IMR-90 (cell line): Measurements from ENCODE around the gene MFAP3. TPM values are rescaled to one million over a fixed set of nuclear protein-coding genes. Genes with fewer than 3 reads are reported as not detected.
A peak's percentile ranks its signal among the peaks of the same experiment; 100 is the strongest.

Experiments used
- ATAC-seq: fragments of 200-7000 bp; cut with Tn5 transposase; 2 replicates; pipeline ENCODE4 v1.9.1; 2020; ENCODE audit warnings: low read depth, mild to moderate bottlenecking, moderate library complexity
- BruUV-seq: library from RNA; stranded (reverse); fragments of 400-500 nt; replicated peaks from 2 replicates; lab custom pipeline; 2021; lab: Mats Ljungman, UMichigan
- CTCF ChIA-PET: fragments of 300-600 bp; formaldehyde crosslinking; extraction: SDS; loops from one replicate; lab custom pipeline; 2021; ENCODE audit warnings: antibody characterized with exemption; lab: Yijun Ruan, JAX
- POLR2A ChIA-PET: fragments of 300-600 bp; sonication (Branson Sonifier 250); formaldehyde crosslinking; loops from one replicate; lab custom pipeline; 2022; ENCODE audit warnings: antibody characterized with exemption; ENCODE audit not compliant: unreplicated experiment; lab: Charles Lee
- DNase-seq: peaks from one replicate; pipeline ENCODE4 v3.0.0; 2013
- H2AFZ ChIP-seq: replicated peaks from 2 replicates; pipeline ENCODE3; 2013; ENCODE audit warnings: low read length, mild to moderate bottlenecking; ENCODE audit not compliant: poor library complexity
- H2AK5ac ChIP-seq: 2 replicates; pipeline ENCODE4 v1.6.1; 2013; ENCODE audit warnings: low read depth, low read length, inconsistent platforms
- H2AK9ac ChIP-seq: replicated peaks from 2 replicates; pipeline ENCODE3; 2013; ENCODE audit warnings: mild to moderate bottlenecking, low read depth, low read length, moderate library complexity; ENCODE audit not compliant: poor library complexity
- H2BK120ac ChIP-seq: 2 replicates; pipeline ENCODE4 v1.6.1; 2013; ENCODE audit warnings: low read depth, low read length, inconsistent platforms
- H2BK15ac ChIP-seq: 3 replicates; pipeline ENCODE4 v1.6.1; 2013; ENCODE audit warnings: low read depth, low read length, inconsistent platforms
- H2BK20ac ChIP-seq: 2 replicates; pipeline ENCODE4 v1.6.1; 2013; ENCODE audit warnings: low read depth, mild to moderate bottlenecking, inconsistent platforms, low read length, moderate library complexity
- H2BK5ac ChIP-seq: 2 replicates; pipeline ENCODE4 v1.6.1; 2013; ENCODE audit warnings: mild to moderate bottlenecking, low read depth, low read length, inconsistent platforms; ENCODE audit not compliant: poor library complexity, severe bottlenecking
- H3K14ac ChIP-seq: replicated peaks from 2 replicates; pipeline ENCODE4 v1.6.1; 2013; ENCODE audit warnings: low read depth, low read length, inconsistent platforms
- H3K18ac ChIP-seq: 2 replicates; pipeline ENCODE4 v1.6.1; 2013; ENCODE audit warnings: low read depth, low read length, control low read depth
- H3K23ac ChIP-seq: 2 replicates; pipeline ENCODE4 v1.6.1; 2013; ENCODE audit warnings: low read depth, low read length, inconsistent platforms
- H3K27ac ChIP-seq: 2 replicates; pipeline ENCODE4 v1.5.1; 2013; ENCODE audit warnings: mild to moderate bottlenecking, control low read depth, low read length; ENCODE audit not compliant: insufficient read depth
- H3K27me3 ChIP-seq: 2 replicates; pipeline ENCODE4 v1.6.1; 2013; ENCODE audit warnings: low read length; ENCODE audit not compliant: control insufficient read depth, insufficient read depth
- H3K36me3 ChIP-seq: 2 replicates; pipeline ENCODE4 v1.6.1; 2013; ENCODE audit warnings: low read length, mixed read lengths; ENCODE audit not compliant: control insufficient read depth, insufficient read depth
- H3K4ac ChIP-seq: 2 replicates; pipeline ENCODE4 v1.6.1; 2013; ENCODE audit warnings: low read depth, low read length, inconsistent platforms
- H3K4me1 ChIP-seq: 2 replicates; pipeline ENCODE4 v1.6.1; 2013; ENCODE audit warnings: low read length, mixed read lengths; ENCODE audit not compliant: control insufficient read depth, insufficient read depth
- H3K4me2 ChIP-seq: 2 replicates; pipeline ENCODE4 v1.6.1; 2013; ENCODE audit warnings: low read depth, mild to moderate bottlenecking, control low read depth, low read length, moderate library complexity
- H3K4me3 ChIP-seq: 2 replicates; pipeline ENCODE4 v1.5.1; 2013; ENCODE audit warnings: low read depth, mild to moderate bottlenecking, control low read depth, low read length, moderate library complexity; ENCODE audit not compliant: insufficient read depth
- H3K56ac ChIP-seq: 2 replicates; pipeline ENCODE4 v1.6.1; 2013; ENCODE audit warnings: low read length, inconsistent platforms; ENCODE audit not compliant: insufficient read depth; ENCODE audit errors: extremely low read depth
- H3K79me1 ChIP-seq, 2 experiments: 2 replicates each; pipeline ENCODE4 v1.6.1; 2013; ENCODE audit warnings: low read length in 2 of 2, inconsistent platforms in 1 of 2, low read depth in 1 of 2
- H3K9ac ChIP-seq: 2 replicates; pipeline ENCODE4 v1.6.1; 2013; ENCODE audit warnings: low read depth, low read length, control low read depth
- H3K9me1 ChIP-seq: 2 replicates; pipeline ENCODE4 v1.6.1; 2013; ENCODE audit warnings: low read length, inconsistent platforms; ENCODE audit not compliant: insufficient read depth
- H3K9me3 ChIP-seq: 2 replicates; pipeline ENCODE4 v1.6.1; 2013; ENCODE audit warnings: low read length; ENCODE audit not compliant: control insufficient read depth, insufficient read depth
- H4K20me1 ChIP-seq: 2 replicates; pipeline ENCODE4 v1.6.1; 2013; ENCODE audit warnings: low read length, inconsistent platforms; ENCODE audit not compliant: insufficient read depth
- H4K5ac ChIP-seq: 2 replicates; pipeline ENCODE4 v1.6.1; 2013; ENCODE audit warnings: mild to moderate bottlenecking, low read depth, low read length, control low read depth
- H4K8ac ChIP-seq, 2 experiments: 2 replicates each; pipeline ENCODE4 v1.6.1; 2013; ENCODE audit warnings: low read depth in 2 of 2, low read length in 2 of 2, control low read depth in 1 of 2, inconsistent platforms in 1 of 2
- H4K91ac ChIP-seq: 2 replicates; pipeline ENCODE4 v1.6.1; 2013; ENCODE audit warnings: low read depth, low read length, inconsistent platforms; ENCODE audit not compliant: insufficient read depth
- BHLHE40 ChIP-seq: fragments of 150-350 bp; IDR thresholded peaks from 2 replicates; pipeline ENCODE4 v1.6.1; 2016; ENCODE audit warnings: mild to moderate bottlenecking, low read depth, low read length
- CEBPB ChIP-seq: IDR thresholded peaks from 2 replicates; pipeline ENCODE4 v1.6.1; 2012; ENCODE audit warnings: low read depth, low read length, improper control_type of control experiment
- CHD1 ChIP-seq: IDR thresholded peaks from 2 replicates; pipeline ENCODE4 v1.6.1; 2012; ENCODE audit warnings: low read depth, low read length, improper control_type of control experiment
- FOS ChIP-seq: fragments of 150-350 bp; IDR thresholded peaks from 2 replicates; pipeline ENCODE4 v1.6.1; 2016; ENCODE audit warnings: low read depth, low read length
- MAFK ChIP-seq: IDR thresholded peaks from 2 replicates; pipeline ENCODE4 v1.6.1; 2012; ENCODE audit warnings: low read depth, low read length, improper control_type of control experiment
- MAZ ChIP-seq: IDR thresholded peaks from 2 replicates; pipeline ENCODE4 v1.6.1; 2012; ENCODE audit warnings: low read depth, mild to moderate bottlenecking, low read length, improper control_type of control experiment, moderate library complexity, borderline replicate concordance
- MXI1 ChIP-seq: IDR thresholded peaks from 2 replicates; pipeline ENCODE4 v1.6.1; 2012; ENCODE audit warnings: low read depth, mild to moderate bottlenecking, low read length, moderate library complexity, borderline replicate concordance
- NFE2L2 ChIP-seq: fragments of 150-350 bp; IDR thresholded peaks from 2 replicates; pipeline ENCODE4 v1.6.1; 2016; ENCODE audit warnings: low read depth, mild to moderate bottlenecking, low read length
- POLR2A ChIP-seq: IDR thresholded peaks from 2 replicates; pipeline ENCODE4 v1.6.1; 2012; ENCODE audit warnings: mild to moderate bottlenecking, low read depth, low read length
- RAD21 ChIP-seq: IDR thresholded peaks from 2 replicates; pipeline ENCODE4 v1.6.1; 2012; ENCODE audit warnings: low read length, improper control_type of control experiment
- RCOR1 ChIP-seq: IDR thresholded peaks from 2 replicates; pipeline ENCODE4 v1.6.1; 2012; ENCODE audit warnings: mild to moderate bottlenecking, low read length, improper control_type of control experiment; ENCODE audit not compliant: insufficient replicate concordance
- RFX5 ChIP-seq: IDR thresholded peaks from 2 replicates; pipeline ENCODE4 v1.8.0; 2012; ENCODE audit warnings: low read depth, mild to moderate bottlenecking, low read length, moderate library complexity
- SMC3 ChIP-seq: fragments of 150-350 bp; IDR thresholded peaks from 2 replicates; pipeline ENCODE4 v1.6.1; 2016; ENCODE audit warnings: low read depth, mild to moderate bottlenecking, antibody characterized with exemption, low read length, moderate library complexity
- WGBS, 2 experiments: methylation state at CpG; one replicate each; pipeline versions ENCODE4 v1.1.5 to v1.1.7; 2013; ENCODE audit warnings: missing lambda C conversion rate in 2 of 2; ENCODE audit not compliant: insufficient read length in 1 of 2; ENCODE audit errors: extremely low coverage in 2 of 2; 5-methylcytosine and 5-hydroxymethylcytosine counted together
- dilution Hi-C: fragments of 300-500 bp; cut with HindIII; formaldehyde crosslinking; loops from one replicate; pipeline ENCODE4 v1.14.3; 2018; ENCODE audit warnings: low sequenced_read_pairs; ENCODE audit not compliant: unreplicated experiment
- in situ Hi-C: fragments of 300-500 bp; cut with MboI; formaldehyde crosslinking; loops from 3 replicates; pipeline ENCODE4 v1.14.3; 2019; ENCODE audit warnings: low sequenced_read_pairs, inconsistent platforms, mixed read lengths
- intact Hi-C: fragments of 100-400 bp; cut with micrococcal nuclease; formaldehyde crosslinking; loops from 2 replicates; pipeline ENCODE4 v1.10.0; 2022
- polyA plus RNA-seq, 3 experiments: library from polyadenylated mRNA; depleted of rRNA; stranded (reverse); fragments of >200 nt; gene quantifications; 2 replicates each; pipeline ENCODE4 v1.2.3, GENCODE V29; 2012; ENCODE audit warnings: low replicate concordance in 1 of 3
- total RNA-seq: library from RNA; depleted of rRNA; stranded (reverse); fragments of >200 nt; gene quantifications from 2 replicates; pipeline ENCODE4 v1.2.3, GENCODE V29; 2012
- TF ChIP-seq, protein P1 (sequence below): fragments of 150-350 bp; IDR thresholded peaks from 2 replicates; pipeline ENCODE4 v1.6.1; 2016; ENCODE audit warnings: low read depth, mild to moderate bottlenecking, low read length, moderate library complexity, borderline replicate concordance
- TF ChIP-seq, protein P2 (sequence below): fragments of 150-350 bp; IDR thresholded peaks from 2 replicates; pipeline ENCODE4 v1.6.1; 2017; ENCODE audit warnings: mild to moderate bottlenecking, antibody characterized with exemption, low read length, low read depth
- TF ChIP-seq, protein P3 (sequence below): conservative IDR thresholded peaks from 2 replicates; pipeline ENCODE4 v1.5.1; 2012; ENCODE audit warnings: mild to moderate bottlenecking, low read depth, low read length, improper control_type of control experiment

The MFAP3 gene
- total and polyA plus RNA-seq, 2 of the 4 experiments (the other 2 are of a cell fraction), result 15.2 to 67.0 TPM

DNA sequence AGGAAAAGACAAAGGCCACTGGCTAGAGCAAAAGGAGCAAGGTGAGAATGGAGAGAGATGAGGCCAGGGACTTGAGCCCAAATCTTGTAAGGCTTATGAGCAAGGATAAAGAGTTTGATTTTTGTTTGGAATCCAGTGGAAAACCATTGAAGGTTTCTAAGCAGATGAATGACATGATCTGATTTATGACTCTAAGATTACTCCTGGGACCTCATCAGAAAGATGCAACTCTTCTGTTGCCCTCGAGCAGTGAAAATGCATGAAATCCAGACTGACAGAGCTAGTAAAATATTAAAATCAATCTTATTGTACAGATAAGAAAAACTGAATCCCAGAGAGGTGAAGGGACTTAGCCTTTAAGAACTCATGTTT, 677 bp downstream of the MFAP3 start:
- no peak overlapping the region; the same call in 1 of the 2 replicates for H3K27ac ChIP-seq
- peak overlapping the region; percentile 94 for H3K4me2 ChIP-seq
- peak overlapping the region; percentile 95 to 98 for H4K8ac ChIP-seq
- H4K20me1 ChIP-seq, result no peaks in the 10 kb centered on the region; the same call in 1 of the 2 replicates
- H2BK15ac ChIP-seq, result no peak overlapping the region
- DNase-seq (no peak), ATAC-seq (no peak)
- no peaks in the 10 kb centered on the region for H3K9me1 ChIP-seq
- H3K23ac ChIP-seq, result peak overlapping the region; percentile 79
- no peak for TF ChIP-seq RCOR1
- TF ChIP-seq BHLHE40, result no peak
- TF ChIP-seq SMC3, result no peak
- TF ChIP-seq FOS, result no peak
- no peak for TF ChIP-seq MXI1
- TF ChIP-seq, protein P1, sequence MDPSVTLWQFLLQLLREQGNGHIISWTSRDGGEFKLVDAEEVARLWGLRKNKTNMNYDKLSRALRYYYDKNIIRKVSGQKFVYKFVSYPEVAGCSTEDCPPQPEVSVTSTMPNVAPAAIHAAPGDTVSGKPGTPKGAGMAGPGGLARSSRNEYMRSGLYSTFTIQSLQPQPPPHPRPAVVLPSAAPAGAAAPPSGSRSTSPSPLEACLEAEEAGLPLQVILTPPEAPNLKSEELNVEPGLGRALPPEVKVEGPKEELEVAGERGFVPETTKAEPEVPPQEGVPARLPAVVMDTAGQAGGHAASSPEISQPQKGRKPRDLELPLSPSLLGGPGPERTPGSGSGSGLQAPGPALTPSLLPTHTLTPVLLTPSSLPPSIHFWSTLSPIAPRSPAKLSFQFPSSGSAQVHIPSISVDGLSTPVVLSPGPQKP, result no peak
- TF ChIP-seq MAZ, result no peak
- TF ChIP-seq, protein P2, sequence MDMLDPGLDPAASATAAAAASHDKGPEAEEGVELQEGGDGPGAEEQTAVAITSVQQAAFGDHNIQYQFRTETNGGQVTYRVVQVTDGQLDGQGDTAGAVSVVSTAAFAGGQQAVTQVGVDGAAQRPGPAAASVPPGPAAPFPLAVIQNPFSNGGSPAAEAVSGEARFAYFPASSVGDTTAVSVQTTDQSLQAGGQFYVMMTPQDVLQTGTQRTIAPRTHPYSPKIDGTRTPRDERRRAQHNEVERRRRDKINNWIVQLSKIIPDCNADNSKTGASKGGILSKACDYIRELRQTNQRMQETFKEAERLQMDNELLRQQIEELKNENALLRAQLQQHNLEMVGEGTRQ, result no peak
- TF ChIP-seq MAFK, result no peak
- TF ChIP-seq RFX5, result no peak
- TF ChIP-seq CEBPB, result no peak
- no peak for TF ChIP-seq CHD1
- TF ChIP-seq RAD21, result no peak
- TF ChIP-seq NFE2L2, result no peak
- no peak for TF ChIP-seq POLR2A
- TF ChIP-seq, protein P3, sequence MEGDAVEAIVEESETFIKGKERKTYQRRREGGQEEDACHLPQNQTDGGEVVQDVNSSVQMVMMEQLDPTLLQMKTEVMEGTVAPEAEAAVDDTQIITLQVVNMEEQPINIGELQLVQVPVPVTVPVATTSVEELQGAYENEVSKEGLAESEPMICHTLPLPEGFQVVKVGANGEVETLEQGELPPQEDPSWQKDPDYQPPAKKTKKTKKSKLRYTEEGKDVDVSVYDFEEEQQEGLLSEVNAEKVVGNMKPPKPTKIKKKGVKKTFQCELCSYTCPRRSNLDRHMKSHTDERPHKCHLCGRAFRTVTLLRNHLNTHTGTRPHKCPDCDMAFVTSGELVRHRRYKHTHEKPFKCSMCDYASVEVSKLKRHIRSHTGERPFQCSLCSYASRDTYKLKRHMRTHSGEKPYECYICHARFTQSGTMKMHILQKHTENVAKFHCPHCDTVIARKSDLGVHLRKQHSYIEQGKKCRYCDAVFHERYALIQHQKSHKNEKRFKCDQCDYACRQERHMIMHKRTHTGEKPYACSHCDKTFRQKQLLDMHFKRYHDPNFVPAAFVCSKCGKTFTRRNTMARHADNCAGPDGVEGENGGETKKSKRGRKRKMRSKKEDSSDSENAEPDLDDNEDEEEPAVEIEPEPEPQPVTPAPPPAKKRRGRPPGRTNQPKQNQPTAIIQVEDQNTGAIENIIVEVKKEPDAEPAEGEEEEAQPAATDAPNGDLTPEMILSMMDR, result no peak
- H3K36me3 ChIP-seq, result peaks cover 1% of the 10 kb centered on the region; the same call in 1 of the 2 replicates
- H2BK20ac ChIP-seq, result no peak overlapping the region
- H2AFZ ChIP-seq, result peak overlapping the region; percentile 98
- dilution Hi-C loops, result no loop called here
- peak overlapping the region; percentile 76; the same call in 1 of the 2 replicates for H3K56ac ChIP-seq
- H3K9ac ChIP-seq, result peak overlapping the region; percentile 86
- H3K27me3 ChIP-seq, result no peaks in the 10 kb centered on the region
- H3K18ac ChIP-seq, result no peak overlapping the region
- no TSS peak for BruUV-seq
- ChIA-PET POLR2A (interaction anchor here (1.0 to 1.1 kb wide), 2 partner anchors 8 to 12 kb away, joined by 3 to 4 read pairs; no protein-coding TSS in a partner anchor), CTCF (no interaction called here)
- no peaks in the 10 kb centered on the region for H3K9me3 ChIP-seq
- peak overlapping the region; percentile 76 for H3K14ac ChIP-seq
- peak overlapping the region; percentile 67 for H3K4ac ChIP-seq
- no peak overlapping the region for H2AK5ac ChIP-seq
- no CpG with 5 or more reads among the region's 1 CpG for WGBS, 2 experiments
- in situ Hi-C loops, result no loop called here
- no peak overlapping the region for H2BK120ac ChIP-seq
- H2AK9ac ChIP-seq, result no peak overlapping the region
- peaks cover 25 to 48% of the 10 kb centered on the region in 2 experiments for H3K79me1 ChIP-seq
- peak overlapping the region; percentile 55; the same call in 1 of the 2 replicates for H4K5ac ChIP-seq
- peak overlapping the region; percentile 71; the same call in 1 of the 2 replicates for H4K91ac ChIP-seq
- H3K4me1 ChIP-seq, result no peaks in the 10 kb centered on the region
- peak overlapping the region; percentile 59 for H3K4me3 ChIP-seq
- H2BK5ac ChIP-seq, result no peak overlapping the region
- intact Hi-C loops, result loop anchor here (5.0 kb wide), 1 partner anchor 42 kb away; no protein-coding TSS in a partner anchor
